NCI-H526 treated with DMSO at 0.1 percent for 48 hours (cell line): ENCODE measurements around the gene TANGO6.

Experiments
- DNase-seq: peaks from one replicate; lab custom pipeline; 2025; lab: John Stamatoyannopoulos, UW

The TANGO6 gene

GRCh38 chr16:68910051-68910450 lies 66.7 kb downstream of the TANGO6 start:
- no peak for DNase-seq

DNA sequence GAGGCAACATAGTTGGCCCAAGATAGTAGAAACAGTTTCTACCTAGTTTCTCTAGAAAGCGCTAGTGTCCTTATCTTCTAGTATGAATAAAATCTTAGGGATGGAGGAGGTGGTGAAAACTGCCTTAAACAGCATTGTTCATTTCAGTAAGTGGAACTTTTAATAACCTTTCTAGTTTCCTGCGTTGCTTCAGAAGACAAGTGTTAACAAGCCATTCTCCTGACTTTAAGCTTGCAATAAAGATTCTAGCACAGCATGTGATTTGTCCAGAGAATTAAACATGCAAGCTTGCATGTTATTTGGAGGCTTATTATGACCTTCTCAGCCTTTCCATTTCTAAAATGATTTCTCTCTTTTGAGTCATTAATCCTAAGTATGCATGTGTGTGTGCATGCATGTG lies 72.3 kb downstream of the TANGO6 start:
- no peak for DNase-seq

GRCh38 chr16:68917541-68917940 lies 74.2 kb downstream of the TANGO6 start:
- DNase-seq: no peak

- DNase-seq: no peak
These were observed 77.0 kb downstream of the TANGO6 start for GRCh38 chr16:68920349-68920748.

DNA sequence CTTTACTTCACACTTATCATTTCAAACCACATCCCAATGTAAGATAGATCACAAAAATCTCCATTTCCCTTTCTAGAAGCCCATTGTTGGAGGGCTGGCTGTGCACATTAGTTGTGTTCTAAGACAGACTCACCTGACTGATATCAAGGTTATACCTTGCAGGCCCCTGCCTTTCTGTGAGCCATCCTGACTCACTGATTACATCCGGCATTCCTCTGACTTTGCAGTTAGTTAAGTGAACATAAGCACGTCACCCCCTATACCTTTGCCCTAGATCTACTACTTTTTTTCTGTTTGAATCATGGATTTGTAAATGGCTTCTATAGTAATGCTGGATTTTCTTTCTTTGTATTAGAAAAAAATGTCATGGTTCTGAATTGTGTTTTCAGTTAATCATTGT lies 78.3 kb downstream of the TANGO6 start:
- no peak for DNase-seq

DNA sequence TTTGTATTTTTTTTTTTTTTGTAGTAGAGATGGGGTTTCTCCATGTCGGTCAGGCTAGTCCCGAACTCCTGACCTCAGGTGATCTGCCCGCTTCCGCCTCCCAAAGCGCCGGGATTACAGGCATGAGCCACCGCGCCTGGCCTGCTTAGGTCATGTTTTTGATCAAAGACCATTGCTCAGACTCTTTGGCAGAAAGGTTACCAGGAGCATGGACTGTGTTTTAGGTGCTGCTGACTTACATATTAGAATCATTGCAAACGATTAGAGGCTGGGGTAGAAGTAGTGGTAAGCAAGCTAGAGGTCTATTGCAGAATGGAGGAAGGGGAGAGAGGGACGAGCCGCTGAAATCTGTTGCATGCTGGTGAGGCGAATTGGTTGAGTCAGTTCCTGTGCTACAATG lies 79.8 kb downstream of the TANGO6 start:
- no peak for DNase-seq

- DNase-seq: no peak
These were observed 83.7 kb downstream of the TANGO6 start for GRCh38 chr16:68927018-68927417.

GRCh38 chr16:68931196-68931595 lies 87.9 kb downstream of the TANGO6 start:
- no peak for DNase-seq

DNA sequence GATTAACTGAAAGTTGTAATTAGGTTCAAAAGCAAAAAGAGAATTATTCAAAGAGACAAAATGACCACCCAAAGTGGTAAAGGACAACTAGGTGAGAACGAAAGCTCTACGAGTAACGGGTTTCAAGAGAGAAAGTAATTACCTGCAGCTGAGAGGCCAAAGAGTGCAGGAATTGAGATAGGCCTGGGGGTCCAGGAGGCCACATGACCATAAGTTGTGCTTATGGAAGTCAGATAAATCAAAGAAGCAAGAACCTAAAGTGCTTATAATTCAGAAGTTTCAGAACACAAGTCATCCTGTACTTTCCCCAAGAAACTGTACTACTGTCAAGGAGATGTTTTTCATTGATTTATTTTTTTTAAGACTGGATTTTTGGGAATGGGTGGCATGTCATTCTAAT lies 91.1 kb downstream of the TANGO6 start:
- DNase-seq: no peak

- no peak for DNase-seq
These were observed 91.7 kb downstream of the TANGO6 start for GRCh38 chr16:68935008-68935407.

- DNase-seq: no peak
These were observed 93.7 kb downstream of the TANGO6 start for GRCh38 chr16:68936736-68937631.

GRCh38 chr16:68939692-68940320 lies 96.5 kb downstream of the TANGO6 start:
- no peak for DNase-seq

GRCh38 chr16:68940816-68941215 lies 97.5 kb downstream of the TANGO6 start:
- DNase-seq: no peak

DNA sequence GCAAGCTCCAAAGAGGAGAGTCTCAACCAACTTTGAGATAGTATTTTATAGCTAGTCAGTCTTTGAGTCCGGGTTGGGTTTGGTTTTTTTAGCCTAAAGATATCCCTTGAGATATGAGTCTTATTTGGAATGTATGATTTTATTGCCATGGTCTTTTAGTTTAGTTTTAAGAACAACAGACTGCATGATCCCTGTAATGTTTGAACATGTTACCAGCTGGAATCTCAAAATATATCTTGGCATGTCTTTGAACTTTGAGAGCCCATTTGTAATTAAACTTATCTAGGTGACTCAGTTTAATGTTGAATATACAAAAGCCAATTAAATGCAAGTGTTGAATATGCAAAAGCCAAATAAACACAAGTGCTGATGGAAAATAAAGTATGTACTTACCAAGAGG lies 100.6 kb downstream of the TANGO6 start:
- DNase-seq: no peak

DNA sequence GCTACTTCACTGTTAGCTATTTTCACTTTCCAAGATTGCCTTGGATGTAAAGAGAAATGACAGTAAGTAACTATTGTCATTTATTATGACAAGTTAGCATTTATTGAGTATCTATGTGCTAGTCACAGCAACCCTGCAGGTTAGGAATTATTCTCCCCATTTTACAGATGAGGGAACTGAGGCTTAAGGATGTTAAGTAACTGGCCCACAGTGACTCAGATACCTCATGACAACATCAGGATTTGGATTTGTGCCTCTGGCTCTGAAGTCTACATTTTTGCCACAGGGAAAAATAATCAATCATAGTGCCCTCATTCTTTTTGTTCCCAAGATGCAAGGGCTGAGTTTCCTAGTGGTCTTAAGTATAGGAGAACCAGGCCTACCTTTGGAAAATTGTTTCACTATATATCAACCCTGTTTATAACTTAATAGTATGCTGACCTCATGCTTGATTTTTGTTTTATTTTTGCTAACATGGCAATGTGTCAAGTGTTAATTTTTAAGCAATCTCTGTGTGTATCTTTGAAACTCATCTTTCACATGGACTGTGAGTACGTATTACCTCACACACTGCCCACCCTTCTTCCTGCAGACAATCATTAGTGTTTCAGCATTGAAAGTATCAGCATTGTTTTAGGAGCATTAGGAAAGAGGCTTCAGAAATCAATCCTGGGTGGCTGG lies 105.0 kb downstream of the TANGO6 start:
- no peak for DNase-seq

DNA sequence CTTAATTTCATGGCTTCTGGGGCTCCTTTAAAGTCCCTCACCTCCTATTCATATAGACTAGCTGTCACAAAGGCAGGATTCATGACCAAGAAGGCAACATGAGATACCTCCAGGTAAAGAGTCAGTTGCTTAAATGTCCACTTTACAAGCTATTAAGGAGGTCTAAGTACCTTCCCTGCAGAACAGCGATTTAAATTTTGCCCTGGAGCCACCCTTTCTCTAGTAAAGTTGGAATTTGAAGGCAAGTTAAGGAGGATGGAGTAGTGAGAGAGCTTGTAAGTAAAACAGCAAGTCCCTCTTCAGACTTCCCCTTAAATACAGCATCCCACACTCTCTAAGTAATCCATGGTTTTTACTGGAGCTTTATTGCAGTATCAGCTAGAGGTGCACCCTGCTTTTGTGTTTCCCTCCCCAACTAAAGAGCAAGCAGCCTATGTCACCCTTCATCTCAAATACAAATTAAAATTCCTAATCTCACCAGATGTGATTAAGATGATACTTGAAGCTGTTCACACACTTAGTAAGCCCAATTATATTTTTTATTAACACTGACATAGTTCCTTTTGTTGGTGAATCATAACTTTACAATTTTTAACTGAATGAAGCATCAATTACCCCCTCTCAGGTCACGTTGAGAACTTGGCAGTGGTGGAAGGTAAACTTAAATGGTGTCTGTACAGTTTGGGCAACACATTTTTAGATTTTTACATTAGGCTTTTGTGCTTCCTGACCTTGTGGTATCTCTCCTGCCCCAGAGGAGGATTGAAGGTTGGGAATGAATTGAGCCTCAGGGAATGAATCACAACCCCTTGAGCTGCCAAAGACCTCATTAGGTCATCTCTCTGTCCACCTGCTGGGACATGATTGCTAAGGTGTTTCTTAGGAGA lies 108.9 kb downstream of the TANGO6 start:
- no peak for DNase-seq

DNA sequence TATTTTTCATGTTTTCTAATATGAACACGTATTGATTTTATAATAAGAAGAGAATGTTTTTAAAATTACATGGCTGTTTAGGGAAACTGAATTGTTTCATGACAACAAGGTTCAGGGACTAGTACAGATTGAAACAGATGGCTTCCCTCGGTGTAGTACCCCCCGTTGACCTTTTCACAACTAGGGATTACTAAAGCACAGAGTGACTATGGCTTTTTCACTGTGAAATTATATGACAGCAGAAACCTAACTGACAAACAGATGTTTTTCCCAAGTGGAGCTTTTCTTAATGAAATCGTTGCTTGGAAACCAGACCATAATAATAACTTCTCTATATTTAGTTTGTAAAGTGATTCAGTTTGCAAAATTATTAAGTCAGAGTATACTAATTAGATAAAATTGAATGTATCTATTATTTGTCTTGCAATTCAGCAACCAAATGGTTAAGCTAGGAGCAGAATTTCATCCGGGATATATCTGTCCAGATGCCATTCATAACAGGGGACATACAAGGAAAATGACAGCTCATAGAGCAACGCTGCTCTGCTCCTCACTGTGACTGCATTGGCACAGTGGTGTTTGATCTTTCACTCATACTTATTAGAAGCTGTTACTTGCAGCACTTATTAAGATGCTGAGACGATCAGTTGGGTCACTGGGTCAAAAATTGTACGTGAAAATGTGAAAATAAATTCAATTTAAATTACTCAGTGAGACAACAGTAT lies 111.7 kb downstream of the TANGO6 start:
- no peak for DNase-seq

- no peak for DNase-seq
These were observed 117.6 kb downstream of the TANGO6 start for GRCh38 chr16:68960910-68961309.

DNA sequence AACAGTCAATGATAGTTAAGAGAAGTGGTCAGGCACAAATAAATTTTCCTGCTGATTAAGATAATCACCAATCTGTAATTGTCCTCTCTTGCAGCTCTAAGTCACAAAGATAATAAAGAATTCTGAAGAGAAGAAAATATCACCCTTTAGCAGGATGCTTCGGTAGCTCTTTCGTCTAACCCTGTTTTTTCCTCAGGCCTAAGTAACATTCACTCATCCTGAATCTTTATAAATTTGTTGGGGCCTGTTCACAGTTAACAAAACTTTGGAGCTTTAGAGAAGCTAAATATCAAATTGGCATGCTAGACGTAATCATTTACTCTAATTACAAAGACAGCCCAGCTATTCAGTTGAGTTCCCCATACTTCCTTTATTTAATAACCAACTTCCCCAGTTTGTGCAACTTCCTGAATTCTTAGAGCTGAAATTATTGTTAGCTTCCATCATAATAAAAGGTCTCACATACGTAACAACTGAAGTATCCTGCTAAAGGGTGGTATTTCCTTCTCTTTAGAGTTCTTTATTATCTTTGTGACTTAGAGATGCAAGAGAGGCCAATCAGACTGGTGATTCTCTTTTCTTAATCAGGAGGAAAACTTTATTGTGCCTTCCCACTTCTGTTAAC lies 118.6 kb downstream of the TANGO6 start:
- no peak for DNase-seq

DNA sequence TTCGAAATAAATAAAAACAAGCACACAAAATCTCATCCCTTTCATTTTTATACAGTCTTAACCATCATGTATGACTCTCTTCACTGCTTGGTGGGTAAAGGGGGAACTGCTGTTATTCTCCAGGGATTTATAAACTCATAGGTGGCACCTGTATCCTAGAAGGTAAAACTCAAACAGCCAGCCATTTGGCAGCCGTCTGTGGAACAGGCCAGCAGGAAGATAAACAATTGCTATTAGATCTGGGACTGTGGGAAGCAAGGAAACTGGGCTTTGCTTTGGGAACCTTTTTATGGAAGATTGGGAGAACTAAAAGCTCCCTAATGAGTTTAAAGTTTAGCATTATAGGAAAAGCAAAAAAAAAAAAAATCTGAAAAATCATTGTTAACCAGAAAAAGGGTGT lies 126.0 kb downstream of the TANGO6 start:
- no peak for DNase-seq

- no peak for DNase-seq
These were observed 128.7 kb downstream of the TANGO6 start for GRCh38 chr16:68972013-68972412.
